WTC11 (cell line): Measurements from ENCODE around the gene SSTR5. TPM values are rescaled to one million over a fixed set of nuclear protein-coding genes. Genes with fewer than 3 reads are reported as not detected.

Experiments
- ATAC-seq: fragments of 200-7000 bp; cut with Tn5 transposase; 2 replicates; pipeline ENCODE4 v1.10.0; 2021; ENCODE audit warnings: mild to moderate bottlenecking, moderate library complexity
- CTCF ChIA-PET: fragments of 300-600 bp; sonication (Branson Sonifier 250); formaldehyde crosslinking; loops from one replicate; lab custom pipeline; 2021; ENCODE audit warnings: antibody characterized with exemption; lab: Charles Lee
- POLR2A ChIA-PET: fragments of 350-600 bp; sonication (Branson Sonifier 250); formaldehyde crosslinking; loops from one replicate; lab custom pipeline; 2021; ENCODE audit warnings: antibody characterized with exemption; lab: Charles Lee
- DNase-seq: peaks from one replicate; pipeline ENCODE4 v3.0.0; 2021; ENCODE audit warnings: low spot score
- H3K27ac Mint-ChIP-seq: 2 replicates; pipeline ENCODE4 v1.8.0; 2021; ENCODE audit warnings: mixed read lengths
- H3K27me3 Mint-ChIP-seq: 2 replicates; pipeline ENCODE4 v1.8.0; 2021; ENCODE audit warnings: low read depth, mild to moderate bottlenecking, moderate library complexity, mixed read lengths
- H3K36me3 Mint-ChIP-seq: 2 replicates; pipeline ENCODE4 v1.8.0; 2021; ENCODE audit warnings: mixed read lengths
- H3K4me1 Mint-ChIP-seq: 2 replicates; pipeline ENCODE4 v1.8.0; 2022; ENCODE audit warnings: mixed read lengths
- H3K4me3 Mint-ChIP-seq: 2 replicates; pipeline ENCODE4 v1.8.0; 2021; ENCODE audit warnings: mild to moderate bottlenecking, moderate library complexity, mixed read lengths
- H3K9me3 Mint-ChIP-seq: 2 replicates; pipeline ENCODE4 v1.8.0; 2021; ENCODE audit warnings: mixed read lengths
- CREB1 ChIP-seq: sonication (generic); formaldehyde crosslinking; IDR thresholded peaks from 2 replicates; pipeline ENCODE4 v1.8.0; 2023; ENCODE audit warnings: mild to moderate bottlenecking, missing genetic modification reagents
- ESRRA ChIP-seq: sonication (generic); formaldehyde crosslinking; IDR thresholded peaks from 2 replicates; pipeline ENCODE4 v1.8.1; 2022; ENCODE audit warnings: mild to moderate bottlenecking, missing genetic modification reagents, borderline replicate concordance
- GABPB1 ChIP-seq: sonication (generic); formaldehyde crosslinking; IDR thresholded peaks from 2 replicates; pipeline ENCODE4 v1.8.1; 2023; ENCODE audit warnings: mild to moderate bottlenecking, missing genetic modification reagents
- KAT7 ChIP-seq: sonication (generic); formaldehyde crosslinking; IDR thresholded peaks from 2 replicates; pipeline ENCODE4 v1.8.1; 2023; ENCODE audit warnings: missing genetic modification reagents, mild to moderate bottlenecking, borderline replicate concordance
- MYBL2 ChIP-seq: sonication (generic); formaldehyde crosslinking; IDR thresholded peaks from 2 replicates; pipeline ENCODE4 v1.8.1; 2023; ENCODE audit warnings: mild to moderate bottlenecking, moderate library complexity, missing genetic modification reagents
- NFATC4 ChIP-seq: fragments of 250-450 bp; sonication (Bioruptor Pico); IDR thresholded peaks from 2 replicates; pipeline ENCODE4 v1.9.0; 2021; ENCODE audit warnings: mild to moderate bottlenecking
- NFYB ChIP-seq: sonication (generic); formaldehyde crosslinking; conservative IDR thresholded peaks from 2 replicates; pipeline ENCODE4 v1.8.0; 2022; ENCODE audit warnings: low read depth, missing genetic modification reagents
- NR1H2 ChIP-seq: sonication (generic); formaldehyde crosslinking; IDR thresholded peaks from 2 replicates; pipeline ENCODE4 v1.9.0; 2021; ENCODE audit warnings: mild to moderate bottlenecking, moderate library complexity, missing genetic modification reagents
- OVOL2 ChIP-seq: fragments of 250-450 bp; sonication (Bioruptor Pico); IDR thresholded peaks from 2 replicates; pipeline ENCODE4 v1.9.0; 2021; ENCODE audit warnings: mild to moderate bottlenecking, borderline replicate concordance
- RORB ChIP-seq: fragments of 250-450 bp; sonication (Bioruptor Pico); IDR thresholded peaks from 2 replicates; pipeline ENCODE4 v1.9.0; 2021; ENCODE audit warnings: mild to moderate bottlenecking
- TCF7 ChIP-seq: sonication (generic); formaldehyde crosslinking; IDR thresholded peaks from 2 replicates; pipeline ENCODE4 v1.8.0; 2022; ENCODE audit warnings: mild to moderate bottlenecking, low read depth, missing genetic modification reagents, moderate library complexity
- ZNF263 ChIP-seq: sonication (generic); formaldehyde crosslinking; IDR thresholded peaks from 2 replicates; pipeline ENCODE4 v1.8.1; 2022; ENCODE audit warnings: low read depth, mild to moderate bottlenecking, moderate library complexity, missing genetic modification reagents
- ZNF396 ChIP-seq: fragments of 250-450 bp; sonication (Bioruptor Pico); IDR thresholded peaks from 2 replicates; pipeline ENCODE4 v1.8.0; 2021; ENCODE audit warnings: mild to moderate bottlenecking, moderate library complexity, borderline replicate concordance
- ZNF423 ChIP-seq: fragments of 250-450 bp; sonication (Bioruptor Pico); IDR thresholded peaks from 2 replicates; pipeline ENCODE4 v2.1.2; 2022; ENCODE audit warnings: mild to moderate bottlenecking, moderate library complexity
- total RNA-seq: library from RNA; stranded (reverse); gene quantifications from 3 replicates; pipeline ENCODE4 v1.2.3, GENCODE V29; 2021
- TF ChIP-seq, protein P1 (sequence below): sonication (generic); formaldehyde crosslinking; IDR thresholded peaks from 2 replicates; pipeline ENCODE4 v1.8.0; 2022; ENCODE audit warnings: mild to moderate bottlenecking, missing genetic modification reagents
- TF ChIP-seq, protein P2 (sequence below): sonication (generic); formaldehyde crosslinking; IDR thresholded peaks from 2 replicates; pipeline ENCODE4 v1.8.1; 2022; ENCODE audit warnings: missing genetic modification reagents, borderline replicate concordance
- TF ChIP-seq, protein P3 (sequence below): fragments of 250-450 bp; sonication (Bioruptor Pico); conservative IDR thresholded peaks from 2 replicates; pipeline ENCODE4 v1.9.0; 2021; ENCODE audit warnings: mild to moderate bottlenecking
- TF ChIP-seq, protein P4 (sequence below): sonication (generic); formaldehyde crosslinking; IDR thresholded peaks from 2 replicates; pipeline ENCODE4 v1.8.0; 2023; ENCODE audit warnings: mild to moderate bottlenecking, missing genetic modification reagents
- TF ChIP-seq, protein P5 (sequence below): sonication (generic); formaldehyde crosslinking; conservative IDR thresholded peaks from 2 replicates; pipeline ENCODE4 v1.8.1; 2022; ENCODE audit warnings: mild to moderate bottlenecking, missing genetic modification reagents
- TF ChIP-seq, protein P6 (sequence below): fragments of 250-450 bp; sonication (Bioruptor Pico); IDR thresholded peaks from 2 replicates; pipeline ENCODE4 v1.9.0; 2021; ENCODE audit warnings: moderate library complexity, mild to moderate bottlenecking, inconsistent platforms, borderline replicate concordance

The SSTR5 gene
- total RNA-seq, 1 experiment from 2014 or later: 0.61 TPM

DNA sequence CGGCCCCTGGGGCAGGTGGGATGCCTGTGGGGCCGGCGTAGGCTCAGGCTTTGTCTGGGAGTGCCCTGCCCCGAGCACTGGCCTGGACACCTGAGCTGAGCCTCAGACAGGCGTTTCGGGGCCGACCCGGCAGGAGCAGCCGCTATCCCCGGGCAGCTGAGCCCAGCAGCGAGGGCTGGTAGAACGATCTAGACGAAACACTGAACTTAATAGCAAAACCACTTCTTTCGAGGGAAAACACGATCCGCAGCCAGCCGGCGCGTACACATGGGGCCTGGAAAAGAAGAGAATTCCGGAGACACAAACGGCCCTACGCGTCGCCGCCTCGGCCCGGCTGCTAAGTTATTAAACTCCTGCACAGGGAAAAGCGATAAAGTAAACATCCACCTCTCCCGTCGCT, 22.0 kb upstream of the SSTR5 start:
- Mint-ChIP-seq H3K9me3 (no peaks in the 10 kb centered on the region), H3K4me3 (no peak overlapping the region), H3K27me3 (no peaks in the 10 kb centered on the region), H3K36me3 (no peaks in the 10 kb centered on the region), H3K4me1 (no peaks in the 10 kb centered on the region), H3K27ac (peak overlapping the region; percentile 45; the same call in 1 of the 2 replicates)
- no peak for ATAC-seq
- POLR2A ChIA-PET: no interaction called here
- CTCF ChIA-PET: interaction anchor here (1.1 kb wide), 1 partner anchor 172 kb away, joined by 3 read pairs; no protein-coding TSS in a partner anchor
- DNase-seq: no peak
- TF ChIP-seq ZNF396 (CRISPR knock-in tag): no peak
- no peak for TF ChIP-seq CREB1
- no peak for TF ChIP-seq MYBL2 (CRISPR knock-in tag)
- TF ChIP-seq TCF7 (CRISPR knock-in tag): no peak
- no peak for TF ChIP-seq NR1H2
- TF ChIP-seq, protein P1, sequence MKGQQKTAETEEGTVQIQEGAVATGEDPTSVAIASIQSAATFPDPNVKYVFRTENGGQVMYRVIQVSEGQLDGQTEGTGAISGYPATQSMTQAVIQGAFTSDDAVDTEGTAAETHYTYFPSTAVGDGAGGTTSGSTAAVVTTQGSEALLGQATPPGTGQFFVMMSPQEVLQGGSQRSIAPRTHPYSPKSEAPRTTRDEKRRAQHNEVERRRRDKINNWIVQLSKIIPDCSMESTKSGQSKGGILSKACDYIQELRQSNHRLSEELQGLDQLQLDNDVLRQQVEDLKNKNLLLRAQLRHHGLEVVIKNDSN (CRISPR knock-in tag): no peak
- no peak for TF ChIP-seq GABPB1 (CRISPR knock-in tag)
- TF ChIP-seq, protein P2, sequence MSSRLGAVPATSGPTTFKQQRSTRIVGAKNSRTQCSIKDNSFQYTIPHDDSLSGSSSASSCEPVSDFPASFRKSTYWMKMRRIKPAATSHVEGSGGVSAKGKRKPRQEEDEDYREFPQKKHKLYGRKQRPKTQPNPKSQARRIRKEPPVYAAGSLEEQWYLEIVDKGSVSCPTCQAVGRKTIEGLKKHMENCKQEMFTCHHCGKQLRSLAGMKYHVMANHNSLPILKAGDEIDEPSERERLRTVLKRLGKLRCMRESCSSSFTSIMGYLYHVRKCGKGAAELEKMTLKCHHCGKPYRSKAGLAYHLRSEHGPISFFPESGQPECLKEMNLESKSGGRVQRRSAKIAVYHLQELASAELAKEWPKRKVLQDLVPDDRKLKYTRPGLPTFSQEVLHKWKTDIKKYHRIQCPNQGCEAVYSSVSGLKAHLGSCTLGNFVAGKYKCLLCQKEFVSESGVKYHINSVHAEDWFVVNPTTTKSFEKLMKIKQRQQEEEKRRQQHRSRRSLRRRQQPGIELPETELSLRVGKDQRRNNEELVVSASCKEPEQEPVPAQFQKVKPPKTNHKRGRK: no peak
- TF ChIP-seq, protein P3, sequence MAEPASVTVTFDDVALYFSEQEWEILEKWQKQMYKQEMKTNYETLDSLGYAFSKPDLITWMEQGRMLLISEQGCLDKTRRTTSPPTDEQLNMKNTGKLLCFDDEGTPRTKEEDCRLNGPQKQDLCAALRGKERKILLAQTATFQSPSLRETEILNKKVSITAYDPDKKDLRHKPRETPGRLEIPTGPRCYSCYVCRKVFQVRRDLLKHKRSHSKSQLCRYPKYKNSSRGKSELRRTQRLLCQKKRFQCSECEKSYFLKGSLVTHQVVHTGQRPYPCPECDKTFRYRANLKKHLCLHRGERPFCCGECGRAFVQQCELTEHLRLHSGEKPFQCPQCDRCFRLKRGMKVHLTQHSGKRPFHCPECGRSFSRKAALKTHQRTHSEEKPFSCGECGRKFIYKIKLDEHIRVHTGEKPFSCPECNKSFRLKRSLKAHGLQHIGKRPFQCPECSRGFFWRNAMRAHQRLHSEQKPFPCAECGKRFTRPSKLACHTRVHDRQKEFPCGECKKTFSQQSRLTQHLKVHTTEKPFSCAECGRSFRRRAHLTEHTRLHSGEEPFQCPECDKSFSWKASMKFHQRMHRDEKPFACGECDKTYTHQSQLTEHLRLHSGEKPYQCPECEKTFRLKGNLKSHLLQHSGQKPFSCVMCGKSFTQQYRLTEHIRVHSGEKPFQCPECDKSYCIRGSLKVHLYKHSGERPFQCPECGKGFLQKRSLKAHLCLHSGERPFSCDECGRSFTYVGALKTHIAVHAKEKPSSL (CRISPR knock-in tag): no peak
- TF ChIP-seq, protein P4, sequence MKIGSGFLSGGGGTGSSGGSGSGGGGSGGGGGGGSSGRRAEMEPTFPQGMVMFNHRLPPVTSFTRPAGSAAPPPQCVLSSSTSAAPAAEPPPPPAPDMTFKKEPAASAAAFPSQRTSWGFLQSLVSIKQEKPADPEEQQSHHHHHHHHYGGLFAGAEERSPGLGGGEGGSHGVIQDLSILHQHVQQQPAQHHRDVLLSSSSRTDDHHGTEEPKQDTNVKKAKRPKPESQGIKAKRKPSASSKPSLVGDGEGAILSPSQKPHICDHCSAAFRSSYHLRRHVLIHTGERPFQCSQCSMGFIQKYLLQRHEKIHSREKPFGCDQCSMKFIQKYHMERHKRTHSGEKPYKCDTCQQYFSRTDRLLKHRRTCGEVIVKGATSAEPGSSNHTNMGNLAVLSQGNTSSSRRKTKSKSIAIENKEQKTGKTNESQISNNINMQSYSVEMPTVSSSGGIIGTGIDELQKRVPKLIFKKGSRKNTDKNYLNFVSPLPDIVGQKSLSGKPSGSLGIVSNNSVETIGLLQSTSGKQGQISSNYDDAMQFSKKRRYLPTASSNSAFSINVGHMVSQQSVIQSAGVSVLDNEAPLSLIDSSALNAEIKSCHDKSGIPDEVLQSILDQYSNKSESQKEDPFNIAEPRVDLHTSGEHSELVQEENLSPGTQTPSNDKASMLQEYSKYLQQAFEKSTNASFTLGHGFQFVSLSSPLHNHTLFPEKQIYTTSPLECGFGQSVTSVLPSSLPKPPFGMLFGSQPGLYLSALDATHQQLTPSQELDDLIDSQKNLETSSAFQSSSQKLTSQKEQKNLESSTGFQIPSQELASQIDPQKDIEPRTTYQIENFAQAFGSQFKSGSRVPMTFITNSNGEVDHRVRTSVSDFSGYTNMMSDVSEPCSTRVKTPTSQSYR (CRISPR knock-in tag): no peak
- TF ChIP-seq ESRRA (CRISPR knock-in tag): no peak
- TF ChIP-seq, protein P5, sequence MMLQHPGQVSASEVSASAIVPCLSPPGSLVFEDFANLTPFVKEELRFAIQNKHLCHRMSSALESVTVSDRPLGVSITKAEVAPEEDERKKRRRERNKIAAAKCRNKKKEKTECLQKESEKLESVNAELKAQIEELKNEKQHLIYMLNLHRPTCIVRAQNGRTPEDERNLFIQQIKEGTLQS (CRISPR knock-in tag): no peak
- no peak for TF ChIP-seq NFATC4
- TF ChIP-seq OVOL2 (CRISPR knock-in tag): no peak
- no peak for TF ChIP-seq RORB
- TF ChIP-seq ZNF263 (CRISPR knock-in tag): no peak
- TF ChIP-seq, protein P6, sequence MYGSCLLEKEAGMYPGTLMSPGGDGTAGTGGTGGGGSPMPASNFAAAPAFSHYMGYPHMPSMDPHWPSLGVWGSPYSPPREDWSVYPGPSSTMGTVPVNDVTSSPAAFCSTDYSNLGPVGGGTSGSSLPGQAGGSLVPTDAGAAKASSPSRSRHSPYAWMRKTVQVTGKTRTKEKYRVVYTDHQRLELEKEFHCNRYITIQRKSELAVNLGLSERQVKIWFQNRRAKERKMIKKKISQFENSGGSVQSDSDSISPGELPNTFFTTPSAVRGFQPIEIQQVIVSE (CRISPR knock-in tag): no peak
- TF ChIP-seq ZNF423: no peak
- no peak for TF ChIP-seq NFYB (CRISPR knock-in tag)
- no peak for TF ChIP-seq KAT7 (CRISPR knock-in tag)
